ENCODE results near the gene PCLAF. TPM values are rescaled to one million over a fixed set of nuclear protein-coding genes. Genes with fewer than 3 reads are reported as not detected.
"Not testable (repeated sequence)": the region's sequence is repeated elsewhere in the genome, so short reads cannot be mapped to it uniquely, and the experiment has no call there.

PCLAF gene
- total RNA-seq = 10 to 100 TPM in 1 of 2 donors, 1 to 10 TPM in 1; 5.0 to 11.9 TPM
- long read RNA-seq, transcript PCLAF-201 (4 exons, 2,194 nt) = major isoform, 7 of 12 reads
- long read RNA-seq, partial matches to known transcripts = 0 of 12 reads
- long read RNA-seq, other reads (novel, unspliced or antisense) = 2 of 12 reads

GRCh38 chr15:64381000-64381751 lies at the start of gene PCLAF:
PCLAF (minus strand) TSS chr15:64381441; CDS start chr15:64381371, 70 bp downstream.
- ATAC-seq (peak; percentile 99), DNase-seq (peak; percentile 93 to 94)
- intact Hi-C loops (cut with DNase I, micrococcal nuclease) = no loop called here

GRCh38 chr15:64430000-64430735 lies 48.9 kb upstream of the PCLAF start:
- intact Hi-C loops (cut with DNase I, micrococcal nuclease) = loop anchor here in 1 of 2 donors (10.0 kb wide), 1 partner anchor 225 kb away; no protein-coding TSS in a partner anchor
- ATAC-seq = no peak
- DNase-seq = no peak

DNA sequence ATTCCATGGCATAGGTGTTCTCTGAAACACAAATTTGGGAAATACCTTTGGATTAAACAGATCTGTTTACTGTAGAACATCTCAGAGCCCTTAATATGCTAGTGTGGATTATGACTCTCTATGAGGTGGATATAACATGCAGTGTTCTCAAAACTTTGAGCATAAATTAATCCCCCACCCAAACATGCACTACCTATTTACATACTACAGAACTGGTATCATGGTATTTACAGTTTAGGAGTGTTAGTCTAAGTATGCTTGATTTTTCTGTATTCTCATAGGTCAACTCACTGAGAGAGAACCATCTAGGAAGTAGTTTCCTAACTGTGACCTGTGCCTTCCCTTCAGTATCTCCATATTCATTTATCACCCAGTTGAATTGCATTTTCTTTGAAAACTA lies 48.2 kb upstream of the PCLAF start:
- ATAC-seq = no peak
- intact Hi-C loops (cut with DNase I, micrococcal nuclease) = loop anchor here in 1 of 2 donors (10.0 kb wide), 1 partner anchor 225 kb away; no protein-coding TSS in a partner anchor
- DNase-seq = no peak

- DNase-seq = no peak
- ATAC-seq = no peak
- intact Hi-C loops (cut with DNase I, micrococcal nuclease) = loop anchor here in 1 of 2 donors (10.0 kb wide), 1 partner anchor 228 kb away; no protein-coding TSS in a partner anchor
Measured at GRCh38 chr15:64426845-64427465, 45.7 kb upstream of the PCLAF start.

GRCh38 chr15:64425221-64425620 lies 44.0 kb upstream of the PCLAF start:
- ATAC-seq (no peak), DNase-seq (no peak)
- intact Hi-C loops (cut with DNase I, micrococcal nuclease) = loop anchor here in 1 of 2 donors (10.0 kb wide), 1 partner anchor 230 kb away; no protein-coding TSS in a partner anchor

DNA sequence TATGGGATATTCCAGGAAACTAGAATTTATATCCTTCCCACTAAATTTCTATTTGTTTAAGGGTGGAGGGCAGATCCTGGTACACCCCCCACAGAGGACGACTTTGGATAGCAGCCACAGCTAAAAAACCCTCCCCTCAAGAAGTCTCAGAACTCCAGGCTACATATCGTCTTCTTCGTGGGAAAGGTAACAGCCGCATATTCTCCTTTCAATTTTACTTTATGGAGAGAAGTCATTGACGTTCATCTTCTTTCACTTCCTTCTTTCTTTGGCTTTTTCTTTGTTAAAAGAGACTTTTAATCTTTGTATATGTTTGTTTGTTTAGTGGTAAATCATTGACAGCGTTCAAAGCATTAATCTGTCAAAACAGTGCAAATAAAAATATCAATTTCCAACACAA lies 42.7 kb upstream of the PCLAF start:
- DNase-seq = no peak
- no peak for ATAC-seq
- intact Hi-C loops (cut with DNase I, micrococcal nuclease) = loop anchor here in 1 of 2 donors (10.0 kb wide), 1 partner anchor 231 kb away; no protein-coding TSS in a partner anchor

DNA sequence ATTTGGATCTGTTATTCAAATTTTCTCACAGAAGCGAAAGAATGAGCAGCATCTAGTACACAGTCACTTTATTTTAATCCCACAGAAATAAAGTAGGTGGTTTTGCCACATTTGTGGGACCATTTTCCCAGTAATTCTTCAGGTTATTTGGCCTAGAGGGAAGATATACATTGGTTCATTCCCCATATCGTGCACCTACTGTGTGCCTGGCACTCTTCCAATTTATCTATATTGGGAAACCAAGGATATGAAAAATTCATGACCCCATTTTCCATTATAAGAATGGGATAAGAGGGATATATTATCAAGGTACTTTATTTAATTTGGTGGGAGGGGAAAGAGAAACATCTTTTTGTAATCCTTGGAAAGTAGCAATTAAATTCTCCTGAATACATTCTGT lies 41.5 kb upstream of the PCLAF start:
- ATAC-seq (no peak), DNase-seq (no peak)
- intact Hi-C loops (cut with DNase I, micrococcal nuclease) = loop anchor here in 1 of 2 donors (10.0 kb wide), 1 partner anchor 232 kb away; no protein-coding TSS in a partner anchor

- DNase-seq (no peak), ATAC-seq (no peak)
- intact Hi-C loops (cut with DNase I, micrococcal nuclease) = no loop called here
Measured at GRCh38 chr15:64412216-64412615, 31.0 kb upstream of the PCLAF start.

GRCh38 chr15:64400583-64400982 lies 19.3 kb upstream of the PCLAF start:
- no peak for DNase-seq
- ATAC-seq = no peak
- intact Hi-C loops (cut with DNase I, micrococcal nuclease) = no loop called here

GRCh38 chr15:64398575-64398974 lies 17.3 kb upstream of the PCLAF start:
- intact Hi-C loops (cut with DNase I, micrococcal nuclease) = no loop called here
- no peak for ATAC-seq
- no peak for DNase-seq

GRCh38 chr15:64396789-64397188 lies 15.5 kb upstream of the PCLAF start:
- DNase-seq = no peak
- no peak for ATAC-seq
- intact Hi-C loops (cut with DNase I, micrococcal nuclease) = no loop called here

DNA sequence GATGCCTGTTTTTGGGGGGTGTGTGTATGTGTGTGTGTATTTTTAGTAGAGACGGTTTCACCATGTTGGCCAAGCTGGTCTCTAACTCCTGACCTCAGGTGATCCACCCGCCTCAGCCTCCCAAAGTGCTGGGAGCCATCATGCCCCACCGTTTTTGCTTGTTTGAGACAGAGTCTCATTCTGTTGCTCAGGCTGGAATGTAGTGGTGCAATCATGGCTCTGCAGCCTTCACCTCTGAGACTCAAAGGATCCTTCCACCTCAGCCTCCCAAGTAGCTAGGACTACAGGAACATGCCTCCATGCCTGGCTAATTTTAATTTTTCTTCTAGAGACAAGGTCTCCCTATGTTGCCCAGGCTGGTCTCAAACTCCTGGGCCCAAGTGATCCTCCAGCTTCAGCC lies 11.2 kb upstream of the PCLAF start:
- intact Hi-C loops (cut with DNase I, micrococcal nuclease); DNase-seq; ATAC-seq: not testable (repeated sequence)

DNA sequence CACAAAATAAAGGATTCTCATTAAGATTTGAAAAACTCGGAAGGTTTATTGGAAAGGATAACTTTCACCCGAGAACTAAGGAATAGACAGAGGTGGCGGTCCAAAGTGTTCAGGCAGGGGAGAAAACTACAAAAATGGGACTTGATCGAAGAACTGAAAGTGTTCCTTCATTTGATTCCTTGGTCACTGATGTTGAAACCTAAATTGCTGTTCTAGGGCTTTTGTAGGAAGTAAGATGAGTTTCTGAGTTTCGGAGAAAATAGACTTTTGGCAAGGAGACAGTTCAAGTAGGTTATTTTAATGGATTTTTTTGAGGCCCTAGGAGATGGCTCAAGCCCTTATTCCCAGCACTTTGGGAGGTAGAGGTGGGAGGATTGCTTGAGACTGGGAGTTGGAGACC lies 7.8 kb upstream of the PCLAF start:
- intact Hi-C loops (cut with DNase I, micrococcal nuclease) = no loop called here
- ATAC-seq = no peak
- no peak for DNase-seq

DNA sequence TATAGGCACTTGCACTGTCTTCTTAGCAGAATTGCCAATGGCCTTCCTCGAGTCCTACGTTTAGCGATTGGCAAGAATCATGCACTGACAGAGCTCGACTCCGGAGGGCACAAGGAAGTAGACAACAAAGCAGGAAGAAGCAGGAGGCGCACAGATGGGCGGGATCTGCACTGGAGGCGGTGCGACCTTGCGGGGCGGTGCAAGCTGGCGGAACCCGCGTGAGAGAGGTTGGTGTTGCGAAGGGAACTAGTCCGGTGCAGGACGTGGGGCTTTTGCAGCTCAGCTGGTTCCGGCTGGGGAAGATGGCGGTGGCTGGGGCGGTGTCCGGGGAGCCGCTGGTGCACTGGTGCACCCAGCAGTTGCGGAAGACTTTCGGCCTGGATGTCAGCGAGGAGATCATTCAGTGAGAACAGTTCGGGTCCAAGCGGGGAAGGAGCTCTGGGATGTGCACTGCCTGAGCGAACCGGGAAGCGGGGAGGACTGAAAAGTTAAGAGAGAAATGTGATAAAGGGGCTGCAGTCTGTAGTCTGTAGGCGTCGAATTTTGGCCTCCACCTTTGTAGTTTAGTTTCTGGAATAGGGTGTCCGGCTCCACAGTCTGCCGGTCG lies 6.4 kb upstream of the PCLAF start, which contains the start of gene TRIP4:
Gene TRIP4, plus strand, starts transcription at position 275 of the 607 bp plus-strand sequence. Its CDS starts 28 bp downstream, at position 303.
- intact Hi-C loops (cut with DNase I, micrococcal nuclease) = no loop called here
- DNase-seq = peak; percentile 96 to 97
- peak; percentile 98 for ATAC-seq

- DNase-seq (no peak), ATAC-seq (no peak)
- intact Hi-C loops (cut with DNase I, micrococcal nuclease) = no loop called here
Measured at GRCh38 chr15:64386291-64386690, 5.0 kb upstream of the PCLAF start.

GRCh38 chr15:64383760-64384159 lies 2.5 kb upstream of the PCLAF start:
- ATAC-seq (no peak), DNase-seq (no peak)
- intact Hi-C loops (cut with DNase I, micrococcal nuclease) = no loop called here

- intact Hi-C loops (cut with DNase I, micrococcal nuclease); ATAC-seq; DNase-seq: not testable (repeated sequence)
Measured at GRCh38 chr15:64380130-64380870, 941 bp downstream of the PCLAF start.

Data from left colon (tissue), 2 donors.